22Rv1 (cell line): ENCODE data around the gene GALR1.

Experiments used
- H3K27ac ChIP-seq: fragments of 450-650 bp; 2 replicates; pipeline ENCODE4 v1.5.1; 2017
- CTCF ChIP-seq: fragments of 450-650 bp; IDR thresholded peaks from 2 replicates; pipeline ENCODE4 v1.5.1; 2017; ENCODE audit warnings: mild to moderate bottlenecking
- ZFX ChIP-seq: fragments of 450-650 bp; IDR thresholded peaks from 2 replicates; pipeline ENCODE4 v1.6.1; 2017; ENCODE audit warnings: antibody characterized with exemption, borderline replicate concordance

The GALR1 gene

GRCh38 chr18:77250501-77250925, 865 bp downstream of the GALR1 start:
- TF ChIP-seq CTCF (no peak), ZFX (no peak)
- H3K27ac ChIP-seq = no peak overlapping the region

- no peak for TF ChIP-seq ZFX
- TF ChIP-seq CTCF = no peak
- H3K27ac ChIP-seq = no peak overlapping the region
These were observed 1.5 kb downstream of the GALR1 start for GRCh38 chr18:77250926-77251729.

- no peak overlapping the region for H3K27ac ChIP-seq
- TF ChIP-seq ZFX = no peak
- no peak for TF ChIP-seq CTCF
These were observed 2.0 kb downstream of the GALR1 start for GRCh38 chr18:77251730-77252050.

- H3K27ac ChIP-seq = no peak overlapping the region
- TF ChIP-seq CTCF (no peak), ZFX (no peak)
These were observed 5.2 kb downstream of the GALR1 start for GRCh38 chr18:77254711-77255405.

- TF ChIP-seq ZFX = no peak
- TF ChIP-seq CTCF = no peak
- H3K27ac ChIP-seq = no peak overlapping the region
These were observed 5.9 kb downstream of the GALR1 start for GRCh38 chr18:77255426-77256105.

GRCh38 chr18:77262643-77263465, 13.2 kb downstream of the GALR1 start:
- no peak for TF ChIP-seq CTCF
- TF ChIP-seq ZFX = no peak
- H3K27ac ChIP-seq = peak overlapping the region; percentile 60
